Ishikawa (cell line): ENCODE measurements around the gene NUCB1.

Experiments
- CEBPB ChIP-seq: IDR thresholded peaks from 2 replicates; pipeline ENCODE4 v1.6.1; 2012
- EGR1 ChIP-seq: IDR thresholded peaks from 2 replicates; pipeline ENCODE4 v1.6.1; 2012
- EP300 ChIP-seq: IDR thresholded peaks from 2 replicates; pipeline ENCODE4 v1.6.1; 2012; ENCODE audit warnings: borderline replicate concordance
- FOXM1 ChIP-seq: IDR thresholded peaks from 2 replicates; pipeline ENCODE4 v1.6.1; 2012; ENCODE audit warnings: low read depth, borderline replicate concordance
- MAX ChIP-seq: IDR thresholded peaks from 2 replicates; pipeline ENCODE4 v1.6.1; 2012
- RAD21 ChIP-seq: IDR thresholded peaks from 2 replicates; pipeline ENCODE4 v1.6.1; 2012; ENCODE audit warnings: low read depth
- REST ChIP-seq: IDR thresholded peaks from 2 replicates; pipeline ENCODE4 v1.6.1; 2012; ENCODE audit warnings: low read depth, mild to moderate bottlenecking
- TAF1 ChIP-seq: IDR thresholded peaks from 2 replicates; pipeline ENCODE4 v1.6.1; 2012; ENCODE audit warnings: low read depth, mild to moderate bottlenecking
- TCF12 ChIP-seq: IDR thresholded peaks from 2 replicates; pipeline ENCODE4 v1.6.1; 2012; ENCODE audit warnings: low read depth
- USF1 ChIP-seq: IDR thresholded peaks from 2 replicates; pipeline ENCODE4 v1.6.1; 2012

GRCh38 chr19:48879025-48879637, 21.0 kb upstream of the NUCB1 start:
- TF ChIP-seq EGR1: no peak
- no peak for TF ChIP-seq EP300
- TF ChIP-seq REST: no peak
- no peak for TF ChIP-seq MAX
- TF ChIP-seq TAF1: no peak
- no peak for TF ChIP-seq FOXM1
- no peak for TF ChIP-seq RAD21
- no peak for TF ChIP-seq CEBPB
- no peak for TF ChIP-seq USF1
- no peak for TF ChIP-seq TCF12
